Measurements from ENCODE around the gene SEMA6B. TPM values are rescaled to one million over a fixed set of nuclear protein-coding genes. Genes with fewer than 3 reads are reported as not detected.
"Not testable (repeated sequence)": the region's sequence is repeated elsewhere in the genome, so short reads cannot be mapped to it uniquely, and the experiment has no call there.

The SEMA6B gene
- total and polyA plus RNA-seq, 7 experiments from 2014 or later: 0.22 to 2.4 (median 2.1) TPM; not detected in 2

GRCh38 chr19:4567584-4568071, 8.1 kb upstream of the SEMA6B start:
- H3K27me3 Mint-ChIP-seq: peaks cover 0 to 10% (median 0%) of the 10 kb centered on the region in 5 donors
- H3K4me3 Mint-ChIP-seq: no peak overlapping the region
- Histone ChIP-seq H3K4me3 (ENCODE audit: low read length) (no peak overlapping the region), H3K27ac (ENCODE audit: low read depth, low read length) (no peak overlapping the region), H3K27me3 (ENCODE audit: control insufficient read depth in 2 of 2, insufficient read depth in 2 of 2, low read length in 2 of 2) (no peaks in the 10 kb centered on the region), H3K9me3 (ENCODE audit: control insufficient read depth in 2 of 3, low read length in 3 of 3) (no peaks in the 10 kb centered on the region), H3K36me3 (ENCODE audit: control insufficient read depth in 2 of 3, insufficient read depth in 3 of 3, low read length in 3 of 3) (no peaks in the 10 kb centered on the region), H3K4me1 (ENCODE audit: control insufficient read depth in 2 of 2, insufficient read depth in 2 of 2, low read length in 2 of 2) (no peaks in the 10 kb centered on the region)
- H3K36me3 Mint-ChIP-seq: no peaks in the 10 kb centered on the region
- ChIA-PET POLR2A (no interaction called here), CTCF (interaction anchor here (0.6 to 5.5 kb wide), 3 partner anchors 66 to 1445 kb away, joined by 3 to 40 read pairs (median 5); no protein-coding TSS in a partner anchor)
- DNase-seq: peak; percentile 33 to 68 (median 53)
- ATAC-seq: peak; percentile 71
- intact Hi-C loops (cut with micrococcal nuclease): loop anchor here (1.0 kb wide), 1 partner anchor 69 kb away; no protein-coding TSS in a partner anchor
- H3K9me3 Mint-ChIP-seq: peaks cover 0 to 1% (median 0%) of the 10 kb centered on the region in 11 donors
- H3K27ac Mint-ChIP-seq: no peak overlapping the region
- peaks cover 0 to 2% (median 0%) of the 10 kb centered on the region in 7 donors for H3K4me1 Mint-ChIP-seq

- no peaks in the 10 kb centered on the region for H3K36me3 Mint-ChIP-seq
- intact Hi-C loops (cut with micrococcal nuclease): loop anchor here (1.0 kb wide), 1 partner anchor 70 kb away; no protein-coding TSS in a partner anchor
Observed at GRCh38 chr19:4566402-4567051, 7.0 kb upstream of the SEMA6B start.

DNA sequence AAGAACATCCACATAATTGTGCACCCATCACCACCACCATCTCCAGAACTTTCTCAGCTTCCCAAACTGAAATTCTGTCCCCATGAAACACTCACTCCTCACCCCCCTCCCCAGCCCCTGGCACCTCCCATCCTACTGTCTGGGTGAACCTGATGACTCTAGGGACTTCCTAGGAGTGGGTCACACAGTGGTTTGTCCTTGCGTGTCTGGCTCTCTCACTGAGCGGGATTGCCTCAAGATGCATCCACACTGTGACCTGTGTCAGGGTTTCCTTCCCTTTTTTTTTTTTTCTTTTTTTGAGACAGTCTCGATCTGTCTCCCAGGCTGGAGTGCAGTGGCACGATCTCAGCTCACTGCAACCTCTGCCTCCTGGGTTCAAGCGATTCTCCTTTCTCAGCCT, 4.1 kb upstream of the SEMA6B start:
- H3K27ac ChIP-seq (ENCODE audit: low read depth, low read length); H3K4me1 Mint-ChIP-seq; H3K36me3 ChIP-seq (ENCODE audit: control insufficient read depth in 2 of 3, insufficient read depth in 3 of 3, low read length in 3 of 3); H3K9me3 ChIP-seq (ENCODE audit: control insufficient read depth in 2 of 3, low read length in 3 of 3); POLR2A ChIA-PET; H3K4me3 Mint-ChIP-seq; H3K9me3 Mint-ChIP-seq; DNase-seq; H3K4me3 ChIP-seq (ENCODE audit: low read length); H3K4me1 ChIP-seq (ENCODE audit: control insufficient read depth in 2 of 2, insufficient read depth in 2 of 2, low read length in 2 of 2); intact Hi-C loops (cut with micrococcal nuclease); CTCF ChIA-PET; H3K36me3 Mint-ChIP-seq; H3K27ac Mint-ChIP-seq; H3K27me3 ChIP-seq (ENCODE audit: control insufficient read depth in 2 of 2, insufficient read depth in 2 of 2, low read length in 2 of 2): not testable (repeated sequence)
- peak; percentile 80 for ATAC-seq
- H3K27me3 Mint-ChIP-seq: peaks cover 0 to 13% (median 0%) of the 10 kb centered on the region in 5 donors

More at GRCh38 chr19:4566402-4567051, 7.0 kb upstream of the SEMA6B start:
- Histone ChIP-seq H3K4me3 (ENCODE audit: low read length) (no peak overlapping the region), H3K9me3 (ENCODE audit: control insufficient read depth in 2 of 3, low read length in 3 of 3) (no peaks in the 10 kb centered on the region), H3K4me1 (ENCODE audit: control insufficient read depth in 2 of 2, insufficient read depth in 2 of 2, low read length in 2 of 2) (no peaks in the 10 kb centered on the region), H3K27ac (ENCODE audit: low read depth, low read length) (no peak overlapping the region), H3K27me3 (ENCODE audit: control insufficient read depth in 2 of 2, insufficient read depth in 2 of 2, low read length in 2 of 2) (no peaks in the 10 kb centered on the region), H3K36me3 (ENCODE audit: control insufficient read depth in 2 of 3, insufficient read depth in 3 of 3, low read length in 3 of 3) (no peaks in the 10 kb centered on the region)
- H3K27me3 Mint-ChIP-seq: peaks cover 0 to 10% (median 0%) of the 10 kb centered on the region in 5 donors
- ChIA-PET POLR2A (no interaction called here), CTCF (interaction anchor here (1.7 to 5.5 kb wide), 2 partner anchors 67 to 70 kb away, joined by 5 to 40 read pairs; no protein-coding TSS in a partner anchor)
- H3K4me1 Mint-ChIP-seq: peaks cover 0 to 5% (median 0%) of the 10 kb centered on the region in 7 donors
- DNase-seq (no peak), ATAC-seq (no peak)
- H3K27ac Mint-ChIP-seq: peak overlapping the region in 1 of 9 donors; percentile 52
- no peak overlapping the region for H3K4me3 Mint-ChIP-seq
- H3K9me3 Mint-ChIP-seq: peaks cover 0 to 1% (median 0%) of the 10 kb centered on the region in 11 donors

DNA sequence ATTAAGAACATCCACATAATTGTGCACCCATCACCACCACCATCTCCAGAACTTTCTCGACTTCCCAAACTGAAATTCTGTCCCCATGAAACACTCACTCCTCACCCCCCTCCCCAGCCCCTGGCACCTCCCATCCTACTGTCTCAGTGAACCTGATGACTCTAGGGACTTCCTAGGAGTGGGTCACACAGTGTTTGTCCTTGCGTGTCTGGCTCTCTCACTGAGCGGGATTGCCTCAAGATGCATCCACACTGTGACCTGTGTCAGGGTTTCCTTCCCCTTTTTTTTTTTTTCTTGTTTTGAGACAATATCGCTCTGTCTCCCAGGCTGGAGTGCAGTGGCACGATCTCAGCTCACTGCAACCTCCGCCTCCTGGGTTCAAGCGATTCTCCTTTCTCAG, 2.6 kb upstream of the SEMA6B start:
- H3K36me3 Mint-ChIP-seq; H3K4me1 ChIP-seq (ENCODE audit: control insufficient read depth in 2 of 2, insufficient read depth in 2 of 2, low read length in 2 of 2); H3K27ac ChIP-seq (ENCODE audit: low read depth, low read length); intact Hi-C loops (cut with micrococcal nuclease); H3K9me3 ChIP-seq (ENCODE audit: control insufficient read depth in 2 of 3, low read length in 3 of 3); H3K27me3 ChIP-seq (ENCODE audit: control insufficient read depth in 2 of 2, insufficient read depth in 2 of 2, low read length in 2 of 2); H3K4me3 ChIP-seq (ENCODE audit: low read length); H3K27ac Mint-ChIP-seq; H3K4me3 Mint-ChIP-seq; POLR2A ChIA-PET; DNase-seq; H3K9me3 Mint-ChIP-seq; H3K27me3 Mint-ChIP-seq; H3K36me3 ChIP-seq (ENCODE audit: control insufficient read depth in 2 of 3, insufficient read depth in 3 of 3, low read length in 3 of 3): not testable (repeated sequence)
- ATAC-seq: peak; percentile 85
- CTCF ChIA-PET: interaction anchor here (0.6 kb wide), 1 partner anchor 673 kb away, joined by 5 read pairs; no protein-coding TSS in a partner anchor
- H3K4me1 Mint-ChIP-seq: peaks cover 0 to 10% (median 0%) of the 10 kb centered on the region in 7 donors

DNA sequence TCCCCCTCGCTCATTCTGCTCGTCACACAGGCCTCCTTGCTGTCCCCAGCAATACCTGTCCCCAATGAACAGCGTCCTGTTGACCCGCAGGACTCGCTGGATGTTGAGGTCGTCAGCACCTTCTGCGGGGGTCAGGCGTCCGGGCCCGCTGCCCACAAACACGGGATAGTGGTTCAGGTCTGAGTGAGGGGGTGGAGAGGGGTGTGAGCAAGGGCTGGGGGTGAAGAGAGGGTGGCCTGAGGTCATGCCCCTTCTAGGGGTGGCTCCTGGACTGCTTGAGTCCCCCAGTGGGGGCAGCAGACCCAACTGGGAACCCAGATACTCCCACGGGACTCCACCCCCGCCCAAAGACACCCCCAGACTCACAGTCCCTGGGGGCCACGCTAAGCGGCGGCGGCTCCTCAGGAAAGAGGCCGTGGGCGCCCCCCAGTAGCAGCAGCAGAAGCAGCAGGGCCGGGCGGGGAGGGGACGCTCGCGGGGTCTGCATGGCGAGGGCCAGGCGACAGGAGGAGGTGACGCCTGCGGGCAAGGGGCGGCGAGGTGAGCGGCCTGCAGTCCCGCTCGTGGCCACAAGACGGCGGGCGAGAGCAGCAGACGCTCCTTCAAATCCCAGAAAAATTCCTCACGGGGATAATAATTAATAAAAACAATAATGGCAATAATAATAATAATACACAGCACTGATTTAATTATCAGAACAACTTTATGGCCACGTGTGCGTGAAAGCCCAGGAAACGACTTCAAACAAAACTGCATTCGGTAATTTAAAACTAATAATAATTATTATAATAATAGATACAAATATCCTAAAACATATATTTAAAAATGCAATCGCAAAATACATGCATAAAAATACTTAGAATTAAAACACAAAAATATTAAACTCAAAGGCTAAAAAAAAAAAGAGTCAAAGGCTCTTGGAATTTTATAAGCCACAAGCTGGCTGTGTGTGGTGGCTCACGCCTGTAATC, 1.2 kb downstream of the SEMA6B start:
- Histone ChIP-seq H3K27ac (ENCODE audit: low read depth, low read length) (no peak overlapping the region), H3K36me3 (ENCODE audit: control insufficient read depth in 2 of 3, insufficient read depth in 3 of 3, low read length in 3 of 3) (no peaks in the 10 kb centered on the region), H3K9me3 (ENCODE audit: control insufficient read depth in 2 of 3, low read length in 3 of 3) (no peaks in the 10 kb centered on the region), H3K27me3 (ENCODE audit: control insufficient read depth in 2 of 2, insufficient read depth in 2 of 2, low read length in 2 of 2) (no peaks in the 10 kb centered on the region), H3K4me1 (ENCODE audit: control insufficient read depth in 2 of 2, insufficient read depth in 2 of 2, low read length in 2 of 2) (no peaks in the 10 kb centered on the region), H3K4me3 (ENCODE audit: low read length) (no peak overlapping the region)
- peak in 2 of 9 donors; percentile 24 to 48 for DNase-seq
- ChIA-PET CTCF (interaction anchor here (0.6 to 2.0 kb wide), 4 partner anchors 12 to 292 kb away, joined by 3 to 9 read pairs (median 4); no protein-coding TSS in a partner anchor), POLR2A (interaction anchor here (0.7 kb wide), 1 partner anchor 74 kb away, joined by 3 read pairs; no protein-coding TSS in a partner anchor)
- intact Hi-C loops (cut with micrococcal nuclease): loop anchor here in 1 of 2 donors (1.0 kb wide), 1 partner anchor 78 kb away; no protein-coding TSS in a partner anchor
- Mint-ChIP-seq H3K9me3 (peaks cover 0 to 3% (median 0%) of the 10 kb centered on the region in 11 donors), H3K27me3 (peaks cover 0 to 14% (median 0%) of the 10 kb centered on the region in 5 donors), H3K4me1 (peaks cover 0 to 13% (median 0%) of the 10 kb centered on the region in 7 donors), H3K4me3 (no peak overlapping the region), H3K36me3 (no peaks in the 10 kb centered on the region), H3K27ac (no peak overlapping the region)
- no peak for ATAC-seq

Data from naive thymus-derived CD4-positive, alpha-beta T cell (primary cell).